Naive thymus-derived CD8-positive, alpha-beta T cell (primary cell): ENCODE data around the gene RALA. TPM values are rescaled to one million over a fixed set of nuclear protein-coding genes. Genes with fewer than 3 reads are reported as not detected.
"Not testable (repeated sequence)": the region's sequence is repeated elsewhere in the genome, so short reads cannot be mapped to it uniquely, and the experiment has no call there.

Source experiments
- ATAC-seq, 2 donors: fragments of 150-1000 bp; cut with Tn5 transposase in 1 of 2; sonication (Bioruptor Pico), chemical (Tn5 transposase) in 1 of 2; 1 replicate in 1 of 2; 2 replicates in 1 of 2; pipeline ENCODE4 v1.10.0; 2021; ENCODE audit warnings: mild to moderate bottlenecking in 2 of 2, moderate library complexity in 2 of 2
- POLR2A ChIA-PET: fragments of 350-600 bp; sonication (Branson Sonifier 250); formaldehyde crosslinking; loops from one replicate; lab custom pipeline; 2021; ENCODE audit warnings: antibody characterized with exemption; lab: Charles Lee
- DNase-seq, 10 donors: peaks; one replicate each; pipeline versions ENCODE4 v3.0.0 to v3.0.0-alpha.2; 2020 to 2022
- H3K27ac Mint-ChIP-seq, 10 donors: one replicate each; pipeline ENCODE4 v1.8.0; 2020 to 2022; ENCODE audit warnings: mild to moderate bottlenecking in 10 of 10, mixed read lengths in 10 of 10, moderate library complexity in 4 of 10, inconsistent platforms in 1 of 10
- H3K27me3 Mint-ChIP-seq, 5 donors: one replicate each; pipeline ENCODE4 v1.8.0; 2021 to 2022; ENCODE audit warnings: mixed read lengths in 5 of 5
- H3K36me3 Mint-ChIP-seq, 3 donors: one replicate each; pipeline ENCODE4 v1.8.0; 2020 to 2022; ENCODE audit warnings: mixed read lengths in 3 of 3, mild to moderate bottlenecking in 2 of 3, inconsistent platforms in 1 of 3
- H3K4me1 Mint-ChIP-seq, 4 donors: one replicate each; pipeline ENCODE4 v1.8.0; 2021 to 2022; ENCODE audit warnings: mixed read lengths in 4 of 4
- H3K4me3 Mint-ChIP-seq, 10 donors: one replicate each; pipeline ENCODE4 v1.8.0; 2020 to 2022; ENCODE audit warnings: mild to moderate bottlenecking in 10 of 10, mixed read lengths in 10 of 10, moderate library complexity in 6 of 10, inconsistent platforms in 1 of 10
- H3K9me3 Mint-ChIP-seq, 9 donors: one replicate each; pipeline ENCODE4 v1.8.0; 2020 to 2022; ENCODE audit warnings: mixed read lengths in 9 of 9, mild to moderate bottlenecking in 3 of 9, inconsistent platforms in 1 of 9, moderate library complexity in 1 of 9
- polyA plus RNA-seq, 3 donors: library from polyadenylated mRNA; unstranded; fragments of 300-500 nt; fragmentation: Illumina TruSeq; gene quantifications; one replicate each; pipeline ENCODE4 v1.2.3, GENCODE V29; 2021
- total RNA-seq, 8 experiments: library from RNA in 2 of 8; stranded (reverse) in 2 of 8; gene quantifications; one replicate each; pipeline ENCODE4 v1.2.3 and lab custom pipeline; 2021 to 2026

The RALA gene
- total and polyA plus RNA-seq, 5 experiments from 2014 or later: 39.7 to 55.1 (median 46.6) TPM

DNA sequence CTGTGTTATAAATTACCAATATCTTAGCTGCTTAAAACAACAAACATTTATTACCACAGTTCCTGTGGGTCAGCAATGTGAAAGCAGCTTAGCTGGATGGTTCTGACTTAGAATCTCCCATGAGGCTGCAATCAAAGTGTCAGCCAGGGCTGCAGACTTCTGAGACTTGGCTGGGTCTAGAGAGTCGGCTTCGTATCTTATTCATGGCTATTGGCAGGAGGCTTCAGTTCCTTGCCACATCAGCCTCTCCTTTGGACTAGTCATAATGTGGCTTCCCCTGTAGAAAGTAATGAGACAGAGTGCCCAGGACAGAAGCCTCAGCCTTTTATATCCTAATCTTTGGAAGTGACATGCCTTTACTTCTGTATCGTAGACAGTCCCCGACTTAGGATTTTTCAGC, 27.3 kb downstream of the RALA start:
- H3K27me3 Mint-ChIP-seq: no peaks in the 10 kb centered on the region
- POLR2A ChIA-PET: no interaction called here
- peaks cover 0 to 33% (median 29%) of the 10 kb centered on the region in 3 donors for H3K36me3 Mint-ChIP-seq
- DNase-seq: no peak
- peaks cover 0 to 11% (median 3%) of the 10 kb centered on the region in 9 donors for H3K9me3 Mint-ChIP-seq
- H3K4me3 Mint-ChIP-seq: peak overlapping the region in 1 of 10 donors; percentile 9
- H3K27ac Mint-ChIP-seq: peak overlapping the region in 1 of 10 donors; percentile 74
- peaks cover 16 to 64% (median 57%) of the 10 kb centered on the region in 4 donors for H3K4me1 Mint-ChIP-seq
- no peak for ATAC-seq

- Mint-ChIP-seq H3K27ac (no peak overlapping the region), H3K36me3 (peaks cover 0 to 31% (median 29%) of the 10 kb centered on the region in 3 donors), H3K9me3 (peaks cover 0 to 13% (median 3%) of the 10 kb centered on the region in 9 donors), H3K27me3 (no peaks in the 10 kb centered on the region), H3K4me1 (peaks cover 17 to 66% (median 58%) of the 10 kb centered on the region in 4 donors), H3K4me3 (no peak overlapping the region)
- no peak for DNase-seq
- ATAC-seq: no peak
- POLR2A ChIA-PET: no interaction called here
Observed at GRCh38 chr7:39651265-39651664, 27.9 kb downstream of the RALA start.

DNA sequence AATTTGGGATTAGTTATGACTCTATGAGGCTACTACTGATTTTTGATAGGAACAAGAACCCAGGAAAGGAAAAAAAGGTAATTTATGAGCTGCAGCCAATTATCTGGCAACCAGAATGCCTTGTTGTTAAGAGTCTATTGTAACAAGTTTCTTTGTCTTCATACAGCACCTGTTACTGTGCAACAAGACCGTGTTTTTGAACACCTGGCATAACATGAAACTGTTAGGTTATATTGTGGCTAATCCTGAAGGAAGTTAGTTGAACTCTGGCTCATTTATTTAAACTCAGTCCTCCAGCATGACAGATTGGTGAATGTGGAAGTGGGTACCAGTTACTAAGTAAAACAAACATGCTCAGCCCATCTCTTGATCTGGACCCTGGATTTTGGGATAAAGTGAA, 33.0 kb downstream of the RALA start:
- DNase-seq (no peak), ATAC-seq (no peak)
- peaks cover 17 to 45% (median 38%) of the 10 kb centered on the region in 4 donors for H3K4me1 Mint-ChIP-seq
- peaks cover 0 to 16% (median 7%) of the 10 kb centered on the region in 9 donors for H3K9me3 Mint-ChIP-seq
- H3K27me3 Mint-ChIP-seq: no peaks in the 10 kb centered on the region
- POLR2A ChIA-PET: no interaction called here
- H3K36me3 Mint-ChIP-seq: peaks cover 5 to 44% (median 36%) of the 10 kb centered on the region in 3 donors
- H3K27ac Mint-ChIP-seq: peak overlapping the region in 6 of 10 donors; percentile 3 to 66 (median 26)
- no peak overlapping the region for H3K4me3 Mint-ChIP-seq

DNA sequence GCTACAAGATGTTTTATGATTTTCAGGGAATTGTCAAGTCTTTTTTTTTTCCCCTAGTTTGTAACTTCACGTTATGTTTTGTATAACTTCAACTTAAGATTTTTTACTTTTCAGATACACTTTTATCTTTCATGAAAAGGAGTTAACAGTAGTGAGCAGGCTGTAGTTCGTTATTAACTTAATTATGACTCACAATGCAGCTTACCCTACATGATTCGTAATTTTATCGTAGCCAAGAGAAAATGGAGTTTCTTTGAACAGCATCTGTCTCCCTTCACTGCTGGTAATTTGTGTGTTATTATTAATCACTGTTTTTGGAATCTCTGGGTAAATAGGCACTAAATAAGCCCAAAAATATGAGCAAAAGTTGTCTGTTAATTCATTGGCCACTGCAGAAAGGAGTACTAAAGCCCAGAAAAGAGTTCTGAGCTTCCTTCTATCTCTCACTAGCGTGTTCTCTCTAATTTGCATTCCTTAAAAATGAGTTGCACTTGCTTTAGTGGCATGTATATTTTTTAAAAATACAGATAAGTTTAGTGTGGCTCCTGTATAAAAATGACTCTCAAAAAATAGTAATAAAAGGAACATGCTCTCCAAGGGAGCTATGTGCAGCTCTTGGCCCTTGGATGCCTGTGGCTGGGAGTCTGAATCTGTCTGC, 36.1 kb downstream of the RALA start:
- no peaks in the 10 kb centered on the region for H3K27me3 Mint-ChIP-seq
- no peak overlapping the region for H3K4me3 Mint-ChIP-seq
- H3K9me3 Mint-ChIP-seq: peaks cover 7 to 31% (median 9%) of the 10 kb centered on the region in 9 donors
- POLR2A ChIA-PET: interaction anchor here (0.6 kb wide), 1 partner anchor 21 kb away, joined by 3 read pairs; no protein-coding TSS in a partner anchor
- DNase-seq: no peak
- peaks cover 24 to 61% (median 60%) of the 10 kb centered on the region in 3 donors for H3K36me3 Mint-ChIP-seq
- H3K27ac Mint-ChIP-seq: no peak overlapping the region
- no peak for ATAC-seq
- H3K4me1 Mint-ChIP-seq: peaks cover 25 to 56% (median 44%) of the 10 kb centered on the region in 4 donors

GRCh38 chr7:39661960-39662359, 38.6 kb downstream of the RALA start:
- POLR2A ChIA-PET: no interaction called here
- Mint-ChIP-seq H3K36me3 (peaks cover 24 to 60% (median 55%) of the 10 kb centered on the region in 3 donors), H3K4me3 (no peak overlapping the region), H3K9me3 (peaks cover 0 to 27% (median 7%) of the 10 kb centered on the region in 9 donors), H3K27ac (no peak overlapping the region), H3K4me1 (peaks cover 21 to 58% (median 44%) of the 10 kb centered on the region in 4 donors), H3K27me3 (no peaks in the 10 kb centered on the region)
- DNase-seq (no peak), ATAC-seq (no peak)

DNA sequence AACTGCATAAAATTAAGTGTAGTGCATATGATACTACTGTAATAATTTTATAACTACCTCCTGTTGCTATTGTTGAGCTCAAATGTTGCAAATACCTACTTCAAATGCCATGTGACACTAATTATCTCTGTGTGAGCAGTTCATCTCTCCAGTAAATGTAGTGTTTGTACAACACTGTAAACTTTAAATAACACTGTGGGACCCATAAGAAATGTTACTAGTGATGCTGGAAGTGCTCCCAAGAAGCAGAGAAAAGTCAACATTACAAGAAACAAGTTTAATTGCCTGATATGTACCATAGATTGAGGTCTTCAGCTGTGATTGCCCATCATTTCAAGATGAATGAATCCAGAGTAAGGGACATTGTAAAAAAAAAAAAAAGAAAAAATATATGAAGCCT, 39.9 kb downstream of the RALA start:
- peaks cover 21 to 57% (median 47%) of the 10 kb centered on the region in 4 donors for H3K4me1 Mint-ChIP-seq
- ATAC-seq: no peak
- H3K36me3 Mint-ChIP-seq: peaks cover 24 to 54% (median 50%) of the 10 kb centered on the region in 3 donors

DNA sequence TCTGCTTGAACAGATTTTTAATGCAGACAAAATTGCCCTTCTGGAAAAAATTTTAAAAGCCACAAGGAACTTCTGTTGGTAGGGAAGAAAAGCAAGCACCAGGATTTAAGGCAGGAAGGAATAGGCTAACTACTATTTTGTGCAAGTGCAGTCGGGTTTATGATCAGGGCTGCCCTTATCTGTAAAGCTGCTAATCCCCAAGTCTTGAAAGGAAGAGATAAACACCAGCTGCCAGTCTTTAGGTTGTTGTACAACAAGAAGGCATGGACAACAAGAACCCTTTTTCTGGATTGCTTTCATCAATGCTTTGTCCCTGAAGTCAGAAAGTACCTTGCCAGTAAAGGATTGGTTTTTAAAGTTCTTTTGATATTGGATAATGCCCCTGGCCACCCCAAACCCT, 40.7 kb downstream of the RALA start:
- peak overlapping the region in 1 of 10 donors; percentile 6 for H3K4me3 Mint-ChIP-seq
- H3K27ac Mint-ChIP-seq: peak overlapping the region in 3 of 10 donors; percentile 11 to 53 (median 53)
- peaks cover 0 to 27% (median 7%) of the 10 kb centered on the region in 9 donors for H3K9me3 Mint-ChIP-seq
- H3K27me3 Mint-ChIP-seq: no peaks in the 10 kb centered on the region
- DNase-seq (no peak), ATAC-seq (no peak)
- H3K36me3 Mint-ChIP-seq: peaks cover 24 to 54% (median 52%) of the 10 kb centered on the region in 3 donors
- POLR2A ChIA-PET: interaction anchor here (1.1 kb wide), 1 partner anchor 39 kb away, joined by 4 read pairs; no protein-coding TSS in a partner anchor
- H3K4me1 Mint-ChIP-seq: peaks cover 21 to 61% (median 48%) of the 10 kb centered on the region in 4 donors

More for the DNA sequence above, 39.9 kb downstream of the RALA start:
- H3K4me3 Mint-ChIP-seq: no peak overlapping the region
- peaks cover 0 to 27% (median 7%) of the 10 kb centered on the region in 9 donors for H3K9me3 Mint-ChIP-seq
- no peak for DNase-seq
- POLR2A ChIA-PET: no interaction called here
- H3K27ac Mint-ChIP-seq: no peak overlapping the region
- no peaks in the 10 kb centered on the region for H3K27me3 Mint-ChIP-seq

DNA sequence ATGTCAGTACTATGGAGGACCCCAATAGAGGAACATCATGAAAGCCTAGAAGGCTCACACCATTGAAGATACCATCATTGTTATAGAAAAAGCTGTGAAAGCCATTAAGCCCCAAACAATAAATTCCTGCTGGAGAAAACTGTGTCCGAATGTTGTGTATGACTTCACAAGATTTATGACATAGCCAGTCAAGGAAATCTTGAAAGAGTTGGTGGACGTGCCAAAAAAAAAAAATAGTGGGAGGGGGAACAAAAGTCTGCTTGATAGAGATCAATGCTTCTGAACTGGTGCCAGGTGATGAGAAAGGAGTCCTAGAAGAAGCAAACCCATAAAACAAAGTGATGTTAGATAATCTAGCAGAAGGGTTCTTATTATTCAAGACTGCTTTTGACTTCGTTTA, 41.2 kb downstream of the RALA start:
- Mint-ChIP-seq H3K27me3 (no peaks in the 10 kb centered on the region), H3K4me1 (peaks cover 23 to 61% (median 52%) of the 10 kb centered on the region in 4 donors), H3K9me3 (peaks cover 0 to 27% (median 7%) of the 10 kb centered on the region in 9 donors), H3K4me3 (peak overlapping the region in 1 of 10 donors; percentile 6), H3K36me3 (peaks cover 24 to 50% (median 50%) of the 10 kb centered on the region in 3 donors), H3K27ac (peak overlapping the region in 6 of 10 donors; percentile 30 to 79 (median 51))
- POLR2A ChIA-PET: interaction anchor here (1.1 kb wide), 1 partner anchor 40 kb away, joined by 4 read pairs; no protein-coding TSS in a partner anchor
- ATAC-seq (no peak), DNase-seq (no peak)

- Mint-ChIP-seq H3K9me3 (peaks cover 0 to 18% (median 4%) of the 10 kb centered on the region in 9 donors), H3K4me3 (no peak overlapping the region), H3K27me3 (no peaks in the 10 kb centered on the region), H3K36me3 (peaks cover 18 to 41% (median 40%) of the 10 kb centered on the region in 3 donors), H3K4me1 (peaks cover 24 to 62% (median 57%) of the 10 kb centered on the region in 4 donors), H3K27ac (peak overlapping the region in 7 of 10 donors; percentile 2 to 71 (median 51))
- ATAC-seq (no peak), DNase-seq (no peak)
- POLR2A ChIA-PET: no interaction called here
Observed at GRCh38 chr7:39666562-39666961, 43.2 kb downstream of the RALA start.

DNA sequence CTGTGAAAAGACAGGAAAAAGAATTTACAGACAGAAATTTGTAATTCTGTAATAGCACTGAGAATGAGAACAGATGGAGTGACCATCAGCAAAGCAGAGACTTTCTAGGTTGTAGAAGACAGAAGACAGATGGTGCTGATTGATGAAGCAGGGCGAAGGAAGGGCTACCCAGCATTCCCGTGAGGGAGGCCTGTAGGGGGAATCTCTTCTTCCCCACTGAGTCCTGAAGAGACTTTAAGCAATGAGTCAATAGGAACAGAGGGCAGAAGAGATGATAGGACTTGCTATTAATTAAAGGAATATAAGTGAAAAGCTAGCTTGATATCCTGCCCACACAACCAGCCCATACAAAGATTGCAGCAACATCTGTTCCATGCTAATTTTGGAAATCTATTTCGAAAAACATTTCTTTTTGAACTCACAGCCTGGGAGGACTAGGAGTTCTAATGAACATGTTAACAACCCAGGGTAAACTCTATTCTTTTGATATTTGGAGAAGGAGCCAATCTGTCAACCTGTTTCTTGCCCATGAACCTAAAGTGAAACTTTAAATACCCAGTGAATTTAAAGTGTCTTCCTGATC, 44.1 kb downstream of the RALA start:
- no peaks in the 10 kb centered on the region for H3K27me3 Mint-ChIP-seq
- DNase-seq (no peak), ATAC-seq (no peak)
- H3K4me1 Mint-ChIP-seq: peaks cover 23 to 59% (median 54%) of the 10 kb centered on the region in 4 donors
- POLR2A ChIA-PET: interaction anchor here (0.6 kb wide), 1 partner anchor 394 kb away, joined by 3 read pairs; no protein-coding TSS in a partner anchor
- H3K36me3 Mint-ChIP-seq: peaks cover 15 to 34% (median 32%) of the 10 kb centered on the region in 3 donors
- H3K9me3 Mint-ChIP-seq: peaks cover 0 to 9% (median 2%) of the 10 kb centered on the region in 9 donors
- no peak overlapping the region for H3K4me3 Mint-ChIP-seq
- peak overlapping the region in 7 of 10 donors; percentile 15 to 66 (median 47) for H3K27ac Mint-ChIP-seq

DNA sequence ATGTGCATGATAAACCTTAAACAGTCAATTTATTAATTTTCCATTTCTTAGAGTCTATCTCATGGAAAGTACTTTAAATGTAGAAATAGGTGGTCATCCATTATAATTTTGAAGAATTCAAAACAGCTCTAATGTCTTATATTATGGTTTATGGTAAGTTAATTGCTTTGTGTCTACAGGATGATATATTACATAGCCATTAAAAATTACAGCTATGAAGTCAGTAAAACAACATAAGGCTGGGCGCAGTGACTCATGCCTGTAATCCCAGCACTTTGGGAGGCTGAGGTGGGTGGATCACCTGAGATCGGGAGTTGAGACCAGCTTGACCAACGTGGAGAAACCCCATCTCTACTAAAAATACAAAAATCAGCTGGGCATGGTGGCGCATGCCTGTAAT, 44.9 kb downstream of the RALA start:
- Mint-ChIP-seq H3K27ac (peak overlapping the region in 3 of 10 donors; percentile 19 to 86 (median 27)), H3K4me1 (peaks cover 20 to 57% (median 52%) of the 10 kb centered on the region in 4 donors), H3K36me3 (peaks cover 7 to 26% (median 24%) of the 10 kb centered on the region in 3 donors)
- POLR2A ChIA-PET: interaction anchor here (0.6 kb wide), 1 partner anchor 393 kb away, joined by 3 read pairs; no protein-coding TSS in a partner anchor
- not testable (repeated sequence) for ATAC-seq, H3K9me3 Mint-ChIP-seq, H3K27me3 Mint-ChIP-seq, H3K4me3 Mint-ChIP-seq, DNase-seq

DNA sequence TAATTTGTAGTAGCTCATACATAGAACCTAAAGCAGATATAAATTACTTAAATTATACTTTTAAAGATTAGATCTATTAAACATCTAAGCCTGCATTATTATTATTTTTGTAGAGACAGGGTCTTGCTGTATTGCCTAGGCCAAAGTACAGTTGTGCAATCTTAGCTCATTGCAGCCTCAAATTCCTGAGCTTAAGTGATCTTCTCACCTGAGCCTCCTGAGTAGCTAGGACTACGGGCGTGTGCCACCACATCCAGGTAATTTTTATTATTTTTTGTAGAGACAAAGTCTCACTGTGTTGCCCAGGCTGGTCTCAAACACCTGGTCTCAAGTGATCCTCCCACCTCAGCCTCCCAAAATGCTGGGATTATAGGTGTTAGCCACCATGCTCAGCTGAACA, 46.7 kb downstream of the RALA start:
- no peak for DNase-seq
- no peak for ATAC-seq
- POLR2A ChIA-PET: no interaction called here
- H3K9me3 Mint-ChIP-seq: peaks cover 0 to 1% (median 0%) of the 10 kb centered on the region in 9 donors
- no peak overlapping the region for H3K4me3 Mint-ChIP-seq
- peaks cover 0 to 13% (median 9%) of the 10 kb centered on the region in 3 donors for H3K36me3 Mint-ChIP-seq
- no peaks in the 10 kb centered on the region for H3K27me3 Mint-ChIP-seq
- peak overlapping the region in 4 of 10 donors; percentile 39 to 53 (median 44) for H3K27ac Mint-ChIP-seq
- peaks cover 12 to 47% (median 41%) of the 10 kb centered on the region in 4 donors for H3K4me1 Mint-ChIP-seq
